CD4-positive, alpha-beta T cell treated with Interleukin-21 for 1 hour (primary cell): ENCODE data around the gene BEST4.
"Not testable (repeated sequence)": the region's sequence is repeated elsewhere in the genome, so short reads cannot be mapped to it uniquely, and the experiment has no call there.

Source experiments
- DNase-seq: peaks from one replicate; pipeline ENCODE4 v3.0.0-alpha.2; 2020

Gene BEST4

DNA sequence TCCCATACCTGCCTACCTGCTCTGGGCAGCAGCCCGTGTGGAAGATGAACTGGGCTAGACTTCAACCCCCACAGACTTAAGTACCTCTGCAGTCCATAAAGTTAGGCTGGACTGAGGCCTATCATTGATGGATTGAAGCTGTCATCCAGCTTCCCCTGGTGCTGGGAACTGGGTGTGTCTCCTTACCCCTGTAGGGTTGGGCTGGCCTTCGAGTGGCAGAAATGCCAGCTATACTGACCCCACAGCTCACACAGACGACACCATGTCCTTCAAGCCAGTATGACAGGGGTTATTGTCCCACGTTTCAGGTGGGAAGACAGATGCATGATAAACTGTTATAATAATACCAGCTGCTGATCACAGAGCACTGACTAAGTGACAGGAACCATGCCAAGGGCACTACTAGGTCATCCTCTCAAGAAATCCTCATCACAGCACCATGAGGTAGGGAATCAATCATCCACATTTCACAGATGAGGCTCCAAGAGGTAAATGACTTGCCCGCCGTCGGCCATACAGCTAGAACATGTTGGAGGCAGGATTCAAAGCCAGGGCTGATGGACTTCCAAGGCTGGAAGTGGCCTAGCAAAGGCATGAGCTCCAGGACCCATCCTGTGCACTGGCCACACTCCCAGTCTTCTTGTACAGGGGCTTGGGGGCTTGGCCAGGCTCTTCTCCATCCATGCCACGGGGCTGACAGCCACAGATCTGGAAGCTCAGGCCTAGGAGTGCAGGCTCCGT, at the start of gene BEST4:
BEST4 (minus strand) TSS at position 51 of the 741 bp plus-strand sequence. CDS start 465 bp downstream, outside the sequence.
- DNase-seq = no peak

DNA sequence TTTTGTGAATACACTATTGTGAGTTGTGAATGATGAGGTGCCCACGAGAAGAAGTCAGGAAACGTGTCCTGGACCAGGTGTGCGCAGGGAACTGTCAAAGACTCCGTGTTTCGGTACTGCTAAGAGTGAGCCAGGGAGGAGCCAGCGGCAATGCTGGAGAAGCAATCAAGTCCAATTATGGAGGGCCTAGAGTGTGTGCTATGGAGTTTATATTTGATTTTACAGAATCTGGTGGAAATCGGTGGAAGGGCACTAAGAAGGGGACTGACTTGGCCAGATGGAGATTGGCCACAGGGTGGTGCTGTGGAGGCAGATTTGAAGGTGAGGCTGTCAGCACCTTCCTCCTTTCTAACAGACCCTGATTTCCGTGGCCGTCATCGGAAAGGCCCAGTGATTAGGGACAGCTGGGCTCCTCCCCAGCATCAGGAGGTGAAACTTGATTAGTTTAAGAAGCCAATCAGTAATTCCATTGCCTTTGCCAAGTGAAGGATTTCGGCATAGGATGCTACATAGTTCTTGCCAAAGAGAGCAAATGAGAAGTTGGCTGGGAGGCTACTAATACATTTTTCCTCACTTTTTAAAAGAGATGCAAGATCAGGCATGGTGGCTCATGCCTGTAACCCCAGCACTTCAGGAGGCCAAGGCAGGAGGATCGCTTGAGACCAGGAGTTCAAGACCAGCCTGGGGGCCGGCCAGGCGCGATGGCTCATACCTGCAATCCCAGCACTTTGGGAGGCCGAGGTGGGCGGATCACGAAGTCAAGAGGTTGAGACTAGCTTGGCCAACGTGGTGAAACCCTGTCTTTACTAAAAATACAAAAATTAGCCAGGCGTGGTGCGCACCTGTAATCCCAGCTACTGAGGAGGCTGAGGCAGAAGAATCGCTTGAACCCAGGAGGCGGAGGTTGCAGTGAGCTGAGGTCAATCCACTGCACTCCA, 48.0 kb upstream of the BEST4 start:
- DNase-seq = peak; percentile 85

DNA sequence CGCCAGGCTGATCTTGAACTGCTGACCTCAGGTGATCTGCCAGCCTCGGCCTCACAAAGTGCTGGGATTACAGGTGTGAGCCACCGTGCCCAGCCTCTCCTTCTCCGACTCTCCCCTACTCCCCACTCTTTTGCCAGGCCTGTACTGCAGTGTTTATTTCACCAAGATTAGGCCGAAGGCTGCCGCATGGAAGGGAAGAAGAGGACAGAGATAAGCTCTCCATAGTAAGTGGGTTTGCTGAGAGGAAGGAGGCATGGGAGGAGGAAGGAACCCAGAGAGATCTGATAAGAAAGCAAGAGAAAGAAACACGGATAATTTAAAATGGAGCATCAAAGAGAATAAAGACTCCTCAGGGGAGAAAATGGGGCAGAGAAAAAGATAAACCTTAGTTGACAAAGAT, 46.4 kb upstream of the BEST4 start:
- DNase-seq = no peak

DNA sequence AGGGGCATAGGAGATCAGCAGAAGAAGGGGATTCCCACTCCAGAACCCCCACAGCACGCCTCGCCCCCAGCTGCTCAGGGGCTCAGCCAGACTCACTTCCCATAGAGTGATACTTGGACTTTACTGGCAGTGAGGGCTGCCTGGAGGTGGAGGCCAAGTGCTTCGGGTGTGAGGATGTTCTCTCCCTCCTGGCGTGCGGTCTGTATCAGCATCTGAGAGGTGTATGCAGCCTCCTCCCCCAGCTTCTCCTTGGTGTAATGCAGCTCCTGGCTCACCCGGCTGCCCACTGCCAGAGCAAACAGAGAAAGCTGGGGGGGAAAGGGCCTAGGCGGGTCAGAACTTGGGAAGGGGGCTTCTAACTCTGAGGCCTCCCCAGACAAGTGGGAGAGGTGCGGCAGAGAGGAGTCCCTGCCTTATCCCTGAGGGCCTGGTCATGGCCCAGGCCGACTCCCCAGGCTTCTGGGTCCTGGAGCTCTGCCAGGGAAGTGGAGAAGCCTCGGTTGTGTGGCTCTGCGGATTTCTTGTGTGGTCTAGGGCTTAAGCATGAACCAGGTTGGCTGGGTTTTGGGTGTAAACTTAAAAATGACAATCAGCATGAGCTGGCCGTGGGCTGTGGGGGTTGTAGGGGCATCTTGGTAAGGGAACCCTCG, 44.2 kb upstream of the BEST4 start:
- DNase-seq = no peak

DNA sequence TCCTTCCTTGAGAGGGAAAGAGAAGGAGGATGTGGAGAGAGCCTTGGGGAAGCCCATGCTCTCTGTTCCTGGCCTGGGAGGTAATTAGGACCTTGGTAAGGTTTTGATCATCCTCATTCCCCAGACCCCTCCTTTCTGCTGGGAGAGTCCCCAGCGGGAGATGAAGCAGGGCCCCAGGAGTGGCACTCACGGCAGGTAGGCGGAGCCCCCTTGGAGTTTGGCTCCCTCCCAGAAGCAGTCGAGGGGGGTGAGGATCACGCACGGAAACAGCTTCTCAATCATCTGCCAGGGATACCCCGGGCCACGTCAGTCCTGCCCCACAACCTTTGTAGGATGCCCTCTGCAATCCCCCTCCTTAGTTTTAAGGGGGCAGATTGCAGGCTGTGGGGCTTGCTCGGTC, 43.5 kb upstream of the BEST4 start:
- no peak for DNase-seq

DNA sequence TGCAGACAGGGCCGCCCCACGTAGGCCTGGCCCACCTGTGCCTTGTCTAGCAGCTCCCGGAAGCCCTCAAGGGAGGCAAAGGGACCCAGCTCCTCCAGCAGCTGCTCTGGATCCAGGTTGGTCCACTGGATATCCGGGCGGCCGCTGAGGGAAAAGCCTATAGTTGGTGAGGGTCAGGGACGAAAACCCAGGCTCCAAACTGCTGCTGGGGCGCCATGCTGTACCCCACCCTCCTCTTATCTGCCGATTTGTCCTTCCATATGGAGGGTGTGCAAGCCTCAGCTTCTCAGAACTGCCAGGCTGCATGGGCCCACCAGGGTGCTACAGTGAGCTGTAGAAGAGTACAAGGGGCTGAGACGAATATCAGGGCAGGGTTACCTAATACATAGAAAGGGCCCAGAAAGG, 42.9 kb upstream of the BEST4 start:
- DNase-seq = no peak

DNA sequence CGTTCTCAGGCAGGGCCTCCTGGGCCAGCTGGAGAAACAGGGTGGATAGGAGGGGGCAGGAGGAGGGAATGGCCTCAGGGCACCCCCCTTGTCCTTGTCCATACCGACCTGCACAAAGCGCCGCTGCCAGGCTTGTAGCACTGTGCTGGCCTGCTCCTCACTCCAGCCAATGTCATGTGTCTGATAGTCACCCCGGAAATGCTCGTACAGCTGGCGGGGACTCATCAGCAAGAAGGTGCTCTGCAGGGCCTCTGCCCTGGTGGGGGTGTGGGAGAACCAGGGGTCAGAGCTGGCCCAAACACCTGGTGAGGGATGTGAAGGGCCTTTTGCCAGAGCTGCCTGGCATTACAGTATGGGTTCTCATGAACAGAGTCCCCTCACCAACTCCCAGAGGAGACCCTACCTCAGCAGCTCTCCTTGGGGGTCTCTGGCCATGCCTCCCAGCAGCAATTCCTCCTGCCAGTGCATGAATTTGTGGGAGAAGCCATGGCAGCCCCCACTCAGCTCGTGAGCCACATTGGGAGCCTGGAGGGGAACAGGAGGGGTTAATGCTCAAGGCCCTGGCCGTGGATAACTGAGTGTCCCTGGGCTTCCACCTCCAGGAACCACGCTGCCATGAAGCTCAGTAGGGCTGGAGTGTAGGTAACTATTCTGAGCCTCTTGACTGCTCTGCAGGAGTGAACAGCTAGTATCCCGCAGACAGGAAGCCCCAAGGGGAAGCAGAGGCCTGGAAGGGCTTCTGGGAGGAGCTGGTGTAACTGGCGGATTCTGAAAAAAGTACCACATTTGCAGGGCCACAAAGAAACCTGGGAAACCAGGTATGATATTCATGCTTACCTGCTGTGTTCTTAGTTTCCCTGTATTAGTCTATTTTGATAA, 41.8 kb upstream of the BEST4 start:
- DNase-seq = no peak

DNA sequence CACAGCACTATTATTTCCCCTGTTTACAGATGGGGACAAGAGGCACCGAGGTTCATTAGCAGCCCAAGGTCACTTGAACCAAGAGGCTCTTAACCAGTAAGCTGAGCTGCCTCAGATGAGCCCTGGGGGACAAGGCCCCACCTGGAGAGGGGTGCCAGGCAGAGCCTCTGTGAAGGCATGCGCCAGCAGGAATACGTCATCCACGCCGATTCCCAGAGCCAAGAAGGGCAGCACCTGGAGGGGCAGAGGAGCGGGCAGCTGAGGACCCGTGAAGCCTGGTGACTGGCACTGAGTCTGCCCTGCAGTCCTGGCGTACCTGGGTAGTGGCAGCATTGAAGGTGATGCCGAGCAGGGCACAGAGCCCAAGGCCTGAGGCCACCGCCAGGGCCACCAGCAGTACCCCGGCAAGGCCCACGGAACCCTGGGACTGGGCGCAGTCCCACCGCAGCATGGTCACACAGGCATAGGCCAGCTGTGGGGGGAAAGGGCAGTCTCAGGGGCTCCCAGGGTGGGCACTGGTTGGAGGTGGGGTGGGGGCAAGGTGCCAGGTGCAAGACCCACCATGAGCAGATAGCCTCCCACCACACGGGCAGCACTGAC, 41.0 kb upstream of the BEST4 start:
- no peak for DNase-seq

DNA sequence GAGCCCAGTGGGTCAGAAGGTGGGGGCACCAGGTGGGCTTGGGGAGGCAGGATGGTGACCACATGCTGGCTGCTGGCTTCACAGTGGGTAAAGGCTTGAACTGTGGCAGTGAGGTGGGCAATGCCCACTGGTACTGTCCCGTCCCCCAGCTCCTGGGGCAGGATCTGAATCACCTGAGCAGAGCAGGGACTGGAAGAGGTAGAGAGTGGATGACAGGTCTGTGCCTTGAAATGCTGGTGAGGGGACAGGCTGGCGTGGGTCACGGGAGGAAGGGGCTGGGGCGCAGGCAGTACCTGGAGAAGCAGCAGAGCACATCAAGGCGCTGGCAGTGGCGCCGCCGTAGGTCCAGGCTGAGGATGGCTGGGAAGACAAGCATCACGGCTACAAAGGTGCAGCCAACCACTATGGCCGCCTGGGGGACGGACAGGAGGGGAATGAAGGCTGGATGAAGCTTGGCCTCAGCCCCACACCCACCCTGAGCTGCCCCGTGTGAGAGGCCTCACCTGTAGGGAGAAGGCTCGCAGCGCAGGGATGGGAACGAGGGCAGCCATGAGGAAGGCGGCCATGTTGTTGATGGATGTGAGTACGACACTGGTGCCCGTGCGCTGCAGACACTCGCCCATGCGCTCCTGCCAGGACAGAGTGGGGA, 40.2 kb upstream of the BEST4 start:
- no peak for DNase-seq

DNA sequence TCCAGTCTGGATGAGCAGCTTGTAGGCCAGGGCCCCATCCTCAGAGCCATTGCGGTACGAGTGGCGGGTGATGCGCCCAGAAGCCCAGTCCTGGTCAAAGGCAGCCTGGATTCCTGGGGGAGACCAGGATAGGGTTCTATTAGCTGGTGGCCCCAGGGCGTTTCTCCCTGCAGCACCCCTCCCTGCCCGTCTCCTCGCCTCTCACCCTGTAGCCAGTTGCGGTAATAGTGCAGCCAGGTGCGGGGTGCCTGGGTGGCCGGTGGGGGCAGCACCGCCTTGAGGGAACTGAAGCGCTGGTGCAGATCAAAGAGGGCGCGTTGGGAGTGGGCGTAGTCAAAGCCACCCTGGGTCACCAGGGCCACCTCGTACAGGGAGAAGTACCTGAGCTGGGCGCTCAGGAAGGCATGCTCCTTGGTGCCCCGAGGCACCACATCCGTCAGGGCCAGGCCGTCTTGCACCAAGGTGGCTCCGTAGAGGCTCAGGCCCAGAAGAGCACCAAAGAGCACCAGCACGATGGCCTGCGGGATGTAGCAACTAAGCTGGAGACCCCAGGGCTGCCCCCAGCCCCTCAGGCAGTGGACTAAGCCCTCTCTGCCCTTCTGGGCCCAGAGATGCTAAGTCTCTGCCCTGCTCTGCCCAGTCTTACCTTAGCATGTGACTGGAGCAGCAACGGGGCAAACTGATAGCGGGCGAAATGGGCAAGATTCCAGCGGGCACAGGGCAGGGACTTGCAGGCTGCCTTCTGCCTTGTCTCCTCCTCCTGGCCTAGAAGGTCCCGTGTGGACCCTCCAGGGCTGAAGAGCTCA, 39.4 kb upstream of the BEST4 start:
- no peak for DNase-seq

DNA sequence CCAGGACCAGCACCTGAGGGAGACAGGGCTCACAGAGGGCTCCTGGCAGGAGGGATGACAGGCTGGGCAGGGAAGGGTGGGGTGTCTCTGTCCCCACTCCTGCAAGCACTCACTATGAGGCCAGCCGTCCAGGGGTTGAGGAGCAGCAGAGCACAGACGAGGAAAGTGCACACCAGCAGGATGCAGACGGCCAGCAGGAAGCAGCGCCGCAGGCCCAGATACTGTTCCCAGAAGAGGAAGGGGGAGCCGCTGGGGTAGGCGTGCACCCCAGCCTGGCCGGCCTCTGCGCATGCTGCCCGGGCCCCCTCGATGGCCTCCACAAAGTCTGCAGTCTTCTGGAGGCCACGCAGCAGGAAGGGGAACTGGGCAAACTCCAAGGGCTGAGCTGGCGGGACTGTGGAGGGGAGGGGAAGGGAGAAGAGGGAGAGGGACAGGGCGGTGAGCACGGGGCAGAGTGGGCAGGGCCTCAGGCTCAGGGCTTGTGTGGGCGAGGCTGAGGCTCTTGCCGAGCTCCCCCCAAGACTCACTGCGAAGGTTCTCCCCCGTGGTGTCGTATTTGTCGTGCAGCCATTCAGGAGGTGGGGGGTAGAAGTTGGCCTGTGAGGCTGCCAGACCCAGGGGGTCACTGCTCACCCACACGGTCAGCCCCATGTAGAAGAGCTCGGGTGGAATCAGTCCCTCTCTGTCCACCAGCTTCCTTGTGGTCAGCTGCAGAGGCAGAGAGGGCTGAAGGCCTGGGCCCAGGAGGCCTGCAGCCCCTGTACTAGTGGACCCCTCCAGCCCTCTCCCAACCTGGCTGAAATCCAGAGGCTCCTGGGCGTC, 38.6 kb upstream of the BEST4 start:
- no peak for DNase-seq

DNA sequence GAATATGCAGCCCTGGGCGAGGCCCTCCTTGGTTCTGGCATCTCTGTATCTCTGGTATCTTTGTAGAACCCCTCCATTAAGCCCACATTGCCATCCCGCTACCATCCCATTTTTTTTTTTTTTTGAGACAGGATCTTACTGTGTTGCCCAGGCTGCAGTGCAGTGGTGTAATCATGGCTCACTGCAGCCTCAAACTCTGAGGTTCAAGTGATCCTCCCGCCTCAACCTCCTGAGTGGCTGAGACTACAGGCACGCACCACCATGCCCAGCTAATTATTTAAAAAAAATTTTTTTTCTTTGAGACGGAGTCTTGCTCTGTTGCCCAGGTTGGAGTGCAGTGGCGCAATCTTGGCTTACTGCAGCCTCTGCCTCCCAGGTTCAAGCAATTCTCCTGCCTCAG, 36.4 kb upstream of the BEST4 start:
- DNase-seq = not testable (repeated sequence)

DNA sequence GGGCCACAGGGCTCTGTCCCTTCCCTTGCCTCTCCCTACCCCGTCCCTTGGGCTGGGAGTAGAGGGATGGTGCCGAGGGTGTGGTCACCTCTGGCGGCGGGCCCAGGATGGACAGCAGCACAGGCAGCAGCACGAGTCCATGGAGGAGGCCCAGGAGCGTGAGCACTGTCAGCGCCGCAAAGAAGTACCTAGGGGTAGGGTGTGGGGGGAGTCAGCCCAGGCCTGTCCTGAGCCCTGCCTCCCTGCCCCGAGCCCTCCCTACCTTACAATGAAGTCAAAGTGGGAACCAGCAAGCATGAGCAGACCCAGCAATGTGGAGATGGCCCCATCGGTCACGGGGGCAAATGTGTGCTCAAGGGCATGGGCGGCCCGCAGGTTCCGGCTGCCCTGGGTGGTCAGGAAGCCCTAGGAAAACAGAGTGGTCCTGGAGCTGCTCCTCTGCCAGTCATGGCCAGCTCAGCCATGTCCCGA, 35.0 kb upstream of the BEST4 start:
- no peak for DNase-seq

DNA sequence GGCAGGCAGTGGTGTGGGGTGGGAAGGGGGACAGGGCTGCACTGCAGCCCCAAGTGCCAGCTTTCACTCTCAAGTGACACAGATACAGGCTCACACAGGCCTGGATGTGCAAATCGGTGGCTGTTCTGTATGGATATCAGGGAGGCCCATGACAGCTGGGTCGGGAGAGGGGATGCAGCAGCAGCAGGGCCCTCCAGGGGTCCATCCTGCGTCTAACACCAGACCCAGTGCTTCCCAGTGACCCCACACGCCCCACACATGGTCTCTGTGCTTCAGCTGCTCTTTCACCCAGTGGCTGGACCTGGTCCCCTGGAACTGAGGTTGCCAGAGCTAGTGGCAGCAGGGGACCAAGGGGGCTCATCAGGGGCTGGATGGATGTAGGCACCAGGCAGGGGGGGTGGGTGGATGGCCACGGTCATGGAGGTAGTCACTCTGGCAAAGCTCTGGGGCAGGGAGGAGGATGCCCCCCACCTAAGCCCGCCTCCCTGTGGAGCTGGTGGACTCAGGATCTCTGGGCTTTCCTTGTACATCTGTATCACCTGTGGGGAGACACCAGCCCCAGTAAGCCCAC, 34.2 kb upstream of the BEST4 start:
- DNase-seq = no peak

DNA sequence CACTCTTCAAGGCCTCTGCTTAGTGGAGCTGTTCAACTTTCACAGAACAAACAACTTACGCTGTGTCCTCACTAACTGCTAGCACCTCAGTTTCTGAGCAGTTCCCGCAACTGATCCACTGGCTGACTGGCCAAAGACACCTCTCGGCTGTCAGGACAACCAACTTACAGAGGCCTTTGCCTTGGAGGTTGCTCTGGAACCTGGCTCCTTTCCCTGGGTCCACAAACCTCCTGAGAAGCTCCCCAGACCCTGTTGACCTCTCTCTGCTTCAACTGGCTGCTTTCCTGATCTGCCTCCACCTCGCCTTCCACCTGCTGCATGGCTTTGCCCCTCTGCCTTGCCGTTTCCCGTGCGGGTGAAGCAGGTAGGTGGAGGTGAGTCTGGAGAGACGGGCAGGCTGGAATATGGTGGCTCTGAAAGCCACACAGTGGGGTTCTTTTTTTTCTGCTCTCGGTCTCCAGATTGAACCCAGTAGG, 33.3 kb upstream of the BEST4 start:
- DNase-seq = no peak

DNA sequence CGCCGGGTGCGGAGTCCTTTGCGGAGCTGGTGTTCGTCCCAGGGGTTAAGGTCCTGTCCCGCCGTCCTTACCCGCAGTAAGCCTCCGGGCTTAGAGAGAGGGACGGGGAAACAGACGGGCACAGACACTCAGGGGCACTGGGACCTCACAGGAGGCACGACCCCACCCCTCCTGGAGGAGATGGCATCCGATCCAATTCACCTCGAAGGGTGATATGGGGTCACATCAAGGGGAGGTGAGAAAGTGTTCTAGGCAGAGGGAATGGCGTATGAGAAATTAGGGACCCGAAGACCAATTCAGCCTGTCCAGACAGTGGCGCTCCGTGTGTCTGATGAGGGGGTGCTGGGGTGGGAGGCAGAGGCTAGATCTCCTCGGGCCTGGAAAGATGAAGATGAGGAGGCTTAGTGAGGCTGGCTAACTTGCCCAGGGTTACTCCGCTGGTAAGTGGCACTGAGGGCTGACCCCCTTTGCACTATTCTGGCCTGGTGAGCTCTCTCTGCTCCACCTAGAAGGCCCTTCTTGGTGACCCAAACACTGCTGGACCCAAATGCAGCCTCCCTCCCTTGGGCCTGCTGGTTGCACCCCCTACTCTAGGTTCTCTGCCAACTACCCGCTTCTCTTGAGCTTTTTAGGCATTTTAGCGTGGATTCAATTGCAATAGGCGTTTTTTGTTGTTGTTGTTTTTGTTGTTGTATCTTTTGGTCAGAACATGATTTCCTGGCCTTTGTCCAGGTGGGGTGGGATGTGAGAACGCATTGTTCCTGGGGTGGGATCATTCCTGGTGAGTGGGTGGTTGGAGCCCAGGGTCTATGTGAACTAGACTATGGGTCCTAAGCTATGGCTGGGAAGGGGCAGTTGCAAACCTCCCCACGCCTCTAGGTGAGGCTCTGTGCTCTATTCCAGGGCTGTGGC, 32.6 kb upstream of the BEST4 start:
- DNase-seq = no peak

DNA sequence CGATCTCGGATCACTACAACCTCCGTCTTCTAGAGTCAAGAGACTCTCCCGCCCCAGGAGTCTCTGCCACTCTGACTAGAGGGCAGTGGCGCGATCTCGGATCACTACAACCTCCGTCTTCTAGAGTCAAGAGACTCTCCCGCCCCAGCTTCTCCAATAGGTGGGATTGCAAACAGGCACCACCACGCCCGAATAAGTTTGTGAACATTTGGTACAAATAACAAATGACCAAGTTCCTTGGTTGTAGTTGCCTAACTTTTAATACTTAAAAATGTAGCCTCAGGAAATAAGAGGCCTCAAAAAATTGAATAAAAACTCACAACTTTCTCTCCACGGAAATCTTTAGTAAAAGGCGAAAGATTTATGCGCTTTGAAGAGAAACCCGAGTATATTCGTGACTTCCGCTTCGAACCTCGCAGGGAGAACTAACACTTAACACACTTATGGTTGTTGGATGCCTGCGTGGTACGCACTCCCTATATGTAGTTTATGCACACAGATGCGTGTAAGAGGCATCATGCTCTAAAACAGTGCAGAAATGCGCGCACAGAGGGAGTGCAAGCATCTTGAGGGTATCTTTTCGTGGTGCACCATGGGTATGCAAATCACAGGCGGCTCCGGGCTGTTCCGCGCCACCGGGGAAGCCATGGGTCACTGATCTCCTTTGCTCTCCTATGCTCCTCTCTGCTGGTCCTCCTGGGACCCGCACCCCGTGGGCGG, 31.8 kb upstream of the BEST4 start:
- peak; percentile 88 for DNase-seq
